T-cell (primary cell): ENCODE data around the gene SCARF1. TPM values are rescaled to one million over a fixed set of nuclear protein-coding genes. Genes with fewer than 3 reads are reported as not detected.

Source experiments
- ATAC-seq, 4 experiments: fragments of 200-7000 bp in 3 of 4; fragments of 150-1000 bp in 1 of 4; cut with Tn5 transposase; replicated peaks in 1 of 4; 1 replicate in 3 of 4; 2 replicates in 1 of 4; pipeline ENCODE4 v1.10.0; 2021; ENCODE audit warnings: moderate library complexity in 3 of 4, mild to moderate bottlenecking in 2 of 4, moderate number of reproducible peaks in 1 of 4
- CTCF ChIA-PET, 2 donors: fragments of 300-600 bp; sonication (Branson Sonifier 250); formaldehyde crosslinking; loops; one replicate each; lab custom pipeline; 2022; ENCODE audit warnings: antibody characterized with exemption in 2 of 2; lab: Charles Lee
- POLR2A ChIA-PET, 2 donors: fragments of 300-600 bp; sonication (Branson Sonifier 250); formaldehyde crosslinking; loops; one replicate each; lab custom pipeline; 2022; ENCODE audit warnings: antibody characterized with exemption in 2 of 2; lab: Charles Lee
- DNase-seq, 35 experiments: peaks; one replicate each; pipeline versions ENCODE4 v3.0.0 to v3.0.0-alpha.2; 2013 to 2023
- H3K27ac ChIP-seq: one replicate; pipeline ENCODE4 v1.5.1; 2013; ENCODE audit warnings: low read length
- H3K27me3 ChIP-seq, 2 experiments: replicated peaks in 1 of 2; 1 replicate in 1 of 2; 2 replicates in 1 of 2; pipeline versions ENCODE4 v1.6.1 to v1.7.0; 2013; ENCODE audit warnings: low read length in 1 of 2, mixed read lengths in 1 of 2; ENCODE audit not compliant: control insufficient read depth in 2 of 2, insufficient read depth in 2 of 2; ENCODE audit errors: extremely low read depth in 1 of 2
- H3K36me3 ChIP-seq, 2 donors: 1 replicate in 1 of 2; 2 replicates in 1 of 2; pipeline versions ENCODE4 v1.6.1 to v1.7.0; 2013; ENCODE audit warnings: low read length in 1 of 2; ENCODE audit not compliant: control insufficient read depth in 2 of 2, insufficient read depth in 1 of 2; ENCODE audit errors: extremely low read depth in 1 of 2
- H3K4me1 ChIP-seq, 2 experiments: 1 replicate in 1 of 2; 2 replicates in 1 of 2; pipeline versions ENCODE4 v1.6.1 to v1.7.0; 2013; ENCODE audit warnings: low read length in 2 of 2, mixed read lengths in 1 of 2; ENCODE audit not compliant: insufficient read depth in 2 of 2, control insufficient read depth in 1 of 2; ENCODE audit errors: extremely low read depth in 1 of 2
- H3K4me3 ChIP-seq, 2 donors: 1 replicate in 1 of 2; 2 replicates in 1 of 2; pipeline versions ENCODE4 v1.5.1 to v1.7.0; 2013; ENCODE audit warnings: mild to moderate bottlenecking in 2 of 2, low read length in 1 of 2, moderate library complexity in 1 of 2; ENCODE audit not compliant: control insufficient read depth in 1 of 2; ENCODE audit errors: extremely low read depth in 1 of 2
- H3K9me3 ChIP-seq: 2 replicates; pipeline ENCODE4 v1.7.0; 2013
- H3K27ac Mint-ChIP-seq, 2 donors: one replicate each; pipeline ENCODE4 v1.8.0; 2020 to 2021; ENCODE audit warnings: mild to moderate bottlenecking in 2 of 2, mixed read lengths in 2 of 2
- H3K27me3 Mint-ChIP-seq, 2 donors: one replicate each; pipeline ENCODE4 v1.8.0; 2021 to 2022; ENCODE audit warnings: mixed read lengths in 2 of 2
- H3K36me3 Mint-ChIP-seq: one replicate; pipeline ENCODE4 v1.8.0; 2021; ENCODE audit warnings: mixed read lengths
- H3K4me1 Mint-ChIP-seq, 3 donors: one replicate each; pipeline ENCODE4 v1.8.0; 2020 to 2022; ENCODE audit warnings: mixed read lengths in 3 of 3, mild to moderate bottlenecking in 1 of 3
- H3K4me3 Mint-ChIP-seq, 3 donors: one replicate each; pipeline ENCODE4 v1.8.0; 2020 to 2022; ENCODE audit warnings: mild to moderate bottlenecking in 3 of 3, mixed read lengths in 3 of 3, moderate library complexity in 3 of 3
- H3K9me3 Mint-ChIP-seq, 3 donors: one replicate each; pipeline ENCODE4 v1.8.0; 2020 to 2022; ENCODE audit warnings: mixed read lengths in 3 of 3
- whole genome bisulfite sequencing: methylation state at CpG from one replicate; pipeline ENCODE4 v1.1.5; 2013; ENCODE audit warnings: missing lambda C conversion rate; ENCODE audit not compliant: insufficient coverage; 5-methylcytosine and 5-hydroxymethylcytosine counted together
- total RNA-seq, 35 experiments: library from RNA in 6 of 35; stranded (reverse) in 6 of 35; fragments of 120-200 nt in 1 of 35; gene quantifications; one replicate each; pipeline versions ENCODE4 v1.2.1 to v1.2.4 and lab custom pipeline; 2013 to 2026

The SCARF1 gene
- total RNA-seq, 5 donors from 2014 or later (not counting 1 experiment from before 2014, with no cell fraction given), result 0.83 to 2.0 (median 1.5) TPM

DNA sequence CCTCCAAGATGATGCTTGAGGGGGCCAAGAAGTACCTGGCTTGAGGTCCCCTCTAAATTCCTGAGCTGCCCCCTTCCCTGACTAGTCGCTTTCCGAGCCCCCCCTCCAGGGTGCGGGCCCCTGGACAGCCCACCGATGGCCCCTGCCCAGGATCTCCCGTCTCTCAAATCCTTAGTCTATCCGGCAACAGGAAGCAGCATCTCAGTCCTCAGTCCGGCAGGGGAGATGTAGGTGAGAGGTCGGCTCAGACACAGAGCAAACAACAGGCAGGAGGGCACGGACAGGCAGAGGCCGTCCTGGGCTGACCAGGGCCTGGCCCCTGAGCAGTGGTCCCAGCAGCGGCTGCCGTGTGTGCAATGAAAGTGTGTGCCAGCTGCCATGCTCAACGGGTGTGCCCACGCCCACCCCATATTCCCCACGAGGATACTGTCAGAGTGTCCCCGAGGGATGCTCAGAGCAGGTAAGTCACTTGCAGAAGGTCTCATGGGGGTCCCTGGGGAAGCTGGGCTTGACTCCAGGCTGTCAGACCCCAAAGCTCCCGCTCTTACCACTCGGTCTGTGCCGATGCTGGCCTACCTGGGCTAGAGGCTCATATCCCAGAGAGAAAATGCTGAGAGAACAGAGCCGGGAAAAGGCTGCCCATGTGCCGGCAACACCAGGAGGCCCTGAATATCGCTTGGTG is 24.1 kb downstream of the SCARF1 start:
- ChIA-PET CTCF (no interaction called here), POLR2A (no interaction called here)
- Histone ChIP-seq H3K9me3 (no peaks in the 10 kb centered on the region), H3K4me3 (no peak overlapping the region), H3K4me1 (peaks cover 0 to under 1% of the 10 kb centered on the region in 2 experiments), H3K27ac (no peak overlapping the region), H3K36me3 (no peaks in the 10 kb centered on the region), H3K27me3 (peaks cover 0 to 5% of the 10 kb centered on the region in 2 experiments)
- Mint-ChIP-seq H3K4me1 (peaks cover 2 to 4% (median 3%) of the 10 kb centered on the region in 3 donors), H3K36me3 (no peaks in the 10 kb centered on the region), H3K4me3 (no peak overlapping the region), H3K27me3 (no peaks in the 10 kb centered on the region), H3K9me3 (no peaks in the 10 kb centered on the region), H3K27ac (no peak overlapping the region)
- 88% methylated on average over 18 of the region's 22 CpGs for WGBS
- ATAC-seq (no peak), DNase-seq (no peak)

GRCh38 chr17:1620486-1620885 is 25.0 kb downstream of the SCARF1 start:
- no peaks in the 10 kb centered on the region for H3K36me3 Mint-ChIP-seq
- H3K27ac Mint-ChIP-seq, result no peak overlapping the region
- H3K27ac ChIP-seq, result no peak overlapping the region
- ChIA-PET POLR2A (no interaction called here), CTCF (no interaction called here)
- peaks cover 0 to 5% of the 10 kb centered on the region in 2 experiments for H3K27me3 ChIP-seq
- ATAC-seq (no peak), DNase-seq (no peak)
- H3K4me3 Mint-ChIP-seq, result no peak overlapping the region
- no peaks in the 10 kb centered on the region for H3K9me3 ChIP-seq
- WGBS, result 77% methylated on average over 7 of the region's 13 CpGs
- H3K9me3 Mint-ChIP-seq, result no peaks in the 10 kb centered on the region
- no peaks in the 10 kb centered on the region for H3K4me1 ChIP-seq
- H3K4me1 Mint-ChIP-seq, result peaks cover 0 to 2% (median 0%) of the 10 kb centered on the region in 3 donors
- H3K4me3 ChIP-seq, result no peak overlapping the region
- H3K36me3 ChIP-seq, result no peaks in the 10 kb centered on the region
- no peaks in the 10 kb centered on the region for H3K27me3 Mint-ChIP-seq

- Histone ChIP-seq H3K4me3 (no peak overlapping the region), H3K36me3 (no peaks in the 10 kb centered on the region), H3K9me3 (no peaks in the 10 kb centered on the region), H3K27me3 (no peaks in the 10 kb centered on the region), H3K4me1 (no peaks in the 10 kb centered on the region), H3K27ac (no peak overlapping the region)
- H3K36me3 Mint-ChIP-seq, result no peaks in the 10 kb centered on the region
- H3K27me3 Mint-ChIP-seq, result no peaks in the 10 kb centered on the region
- ChIA-PET CTCF (interaction anchor here in 1 of 2 donors (0.5 to 1.1 kb wide), 2 partner anchors 16 to 253 kb away, joined by 3 read pairs; no protein-coding TSS in a partner anchor), POLR2A (no interaction called here)
- DNase-seq (no peak), ATAC-seq (no peak)
- H3K4me3 Mint-ChIP-seq, result no peak overlapping the region
- H3K4me1 Mint-ChIP-seq, result peaks cover 0 to 2% (median 0%) of the 10 kb centered on the region in 3 donors
- no peaks in the 10 kb centered on the region for H3K9me3 Mint-ChIP-seq
- H3K27ac Mint-ChIP-seq, result no peak overlapping the region
- 74% methylated on average over 18 of the region's 20 CpGs for WGBS
These were observed 27.8 kb downstream of the SCARF1 start for GRCh38 chr17:1617620-1618174.

GRCh38 chr17:1616101-1616500 is 29.4 kb downstream of the SCARF1 start:
- Mint-ChIP-seq H3K27ac (no peak overlapping the region), H3K9me3 (no peaks in the 10 kb centered on the region), H3K36me3 (no peaks in the 10 kb centered on the region), H3K4me1 (peaks cover 0 to 2% (median 0%) of the 10 kb centered on the region in 3 donors), H3K4me3 (no peak overlapping the region), H3K27me3 (no peaks in the 10 kb centered on the region)
- CTCF ChIA-PET, result interaction anchor here in 1 of 2 donors (0.7 kb wide), 1 partner anchor 59 kb away, joined by 3 read pairs; no protein-coding TSS in a partner anchor
- Histone ChIP-seq H3K27me3 (no peaks in the 10 kb centered on the region), H3K36me3 (no peaks in the 10 kb centered on the region), H3K27ac (no peak overlapping the region), H3K4me1 (no peaks in the 10 kb centered on the region), H3K4me3 (no peak overlapping the region), H3K9me3 (no peaks in the 10 kb centered on the region)
- no peak for DNase-seq
- no peak for ATAC-seq
- 86% methylated on average over 10 of the region's 13 CpGs for WGBS
- POLR2A ChIA-PET, result no interaction called here

DNA sequence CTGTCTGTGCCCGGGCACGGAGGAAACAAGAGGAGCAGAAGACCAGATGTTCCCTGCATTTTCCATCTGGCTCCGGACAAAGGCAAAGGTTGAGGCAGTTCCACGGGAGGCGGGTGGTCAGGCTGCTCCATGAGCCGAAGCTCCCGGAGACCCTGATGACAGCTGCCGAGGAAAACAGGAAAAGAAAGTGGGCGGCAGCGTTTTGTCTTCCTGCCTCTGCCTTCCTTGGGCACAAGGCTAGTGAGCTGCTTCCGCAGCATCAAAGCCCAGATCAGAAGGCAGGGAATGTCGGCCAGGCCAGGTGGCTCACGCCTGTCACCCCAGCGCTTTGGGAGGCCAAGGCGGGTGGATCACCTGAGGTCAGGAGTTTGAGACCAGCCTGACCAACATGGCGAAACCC is 33.1 kb downstream of the SCARF1 start:
- DNase-seq (no peak), ATAC-seq (no peak)
- ChIA-PET CTCF (no interaction called here), POLR2A (no interaction called here)
- Histone ChIP-seq H3K27ac (no peak overlapping the region), H3K27me3 (peaks cover 0 to under 1% of the 10 kb centered on the region in 2 experiments), H3K4me3 (no peak overlapping the region), H3K4me1 (peaks cover 0 to under 1% of the 10 kb centered on the region in 2 experiments), H3K36me3 (no peaks in the 10 kb centered on the region), H3K9me3 (no peaks in the 10 kb centered on the region)
- no peak overlapping the region for H3K4me3 Mint-ChIP-seq
- no peaks in the 10 kb centered on the region for H3K9me3 Mint-ChIP-seq
- H3K4me1 Mint-ChIP-seq, result peaks cover 0 to 1% (median 0%) of the 10 kb centered on the region in 3 donors
- no peaks in the 10 kb centered on the region for H3K27me3 Mint-ChIP-seq
- 89% methylated on average over 13 of the region's 16 CpGs for WGBS
- no peaks in the 10 kb centered on the region for H3K36me3 Mint-ChIP-seq
- H3K27ac Mint-ChIP-seq, result no peak overlapping the region

DNA sequence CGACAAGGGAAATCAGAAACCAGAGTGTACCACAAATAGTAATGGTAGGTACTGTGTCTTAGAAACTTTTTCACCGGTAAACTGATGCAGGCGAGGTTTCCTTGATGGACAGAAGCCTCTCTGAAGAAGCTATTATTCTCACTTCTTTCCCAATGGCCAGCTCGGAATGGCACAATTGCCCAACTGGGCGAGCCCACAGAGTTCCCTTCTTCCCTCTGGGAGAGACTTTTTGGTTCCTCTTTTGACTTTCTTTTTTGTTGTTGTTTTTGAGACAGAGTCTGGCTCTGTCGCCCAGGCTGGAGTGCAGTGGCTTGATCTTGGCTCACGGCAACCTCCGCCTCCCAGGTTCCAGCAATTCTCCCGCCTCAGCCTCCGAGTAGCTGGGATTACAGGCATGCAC is 33.8 kb downstream of the SCARF1 start:
- DNase-seq, result no peak
- H3K4me1 Mint-ChIP-seq, result peaks cover 0 to 4% (median 0%) of the 10 kb centered on the region in 3 donors
- CTCF ChIA-PET, result no interaction called here
- no peaks in the 10 kb centered on the region for H3K27me3 Mint-ChIP-seq
- peaks cover 0 to 7% of the 10 kb centered on the region in 2 experiments for H3K4me1 ChIP-seq
- 86% methylated on average over 7 of the region's 10 CpGs for WGBS
- no peaks in the 10 kb centered on the region for H3K9me3 ChIP-seq
- ATAC-seq, result no peak
- no peaks in the 10 kb centered on the region for H3K36me3 ChIP-seq
- H3K9me3 Mint-ChIP-seq, result no peaks in the 10 kb centered on the region
- no peaks in the 10 kb centered on the region for H3K36me3 Mint-ChIP-seq
- H3K27ac Mint-ChIP-seq, result no peak overlapping the region
- POLR2A ChIA-PET, result no interaction called here
- H3K27ac ChIP-seq, result no peak overlapping the region
- H3K27me3 ChIP-seq, result peaks cover 0 to 4% of the 10 kb centered on the region in 2 experiments
- H3K4me3 Mint-ChIP-seq, result no peak overlapping the region
- no peak overlapping the region for H3K4me3 ChIP-seq
